Measurements from ENCODE around the gene TBXAS1.

The TBXAS1 gene

DNA sequence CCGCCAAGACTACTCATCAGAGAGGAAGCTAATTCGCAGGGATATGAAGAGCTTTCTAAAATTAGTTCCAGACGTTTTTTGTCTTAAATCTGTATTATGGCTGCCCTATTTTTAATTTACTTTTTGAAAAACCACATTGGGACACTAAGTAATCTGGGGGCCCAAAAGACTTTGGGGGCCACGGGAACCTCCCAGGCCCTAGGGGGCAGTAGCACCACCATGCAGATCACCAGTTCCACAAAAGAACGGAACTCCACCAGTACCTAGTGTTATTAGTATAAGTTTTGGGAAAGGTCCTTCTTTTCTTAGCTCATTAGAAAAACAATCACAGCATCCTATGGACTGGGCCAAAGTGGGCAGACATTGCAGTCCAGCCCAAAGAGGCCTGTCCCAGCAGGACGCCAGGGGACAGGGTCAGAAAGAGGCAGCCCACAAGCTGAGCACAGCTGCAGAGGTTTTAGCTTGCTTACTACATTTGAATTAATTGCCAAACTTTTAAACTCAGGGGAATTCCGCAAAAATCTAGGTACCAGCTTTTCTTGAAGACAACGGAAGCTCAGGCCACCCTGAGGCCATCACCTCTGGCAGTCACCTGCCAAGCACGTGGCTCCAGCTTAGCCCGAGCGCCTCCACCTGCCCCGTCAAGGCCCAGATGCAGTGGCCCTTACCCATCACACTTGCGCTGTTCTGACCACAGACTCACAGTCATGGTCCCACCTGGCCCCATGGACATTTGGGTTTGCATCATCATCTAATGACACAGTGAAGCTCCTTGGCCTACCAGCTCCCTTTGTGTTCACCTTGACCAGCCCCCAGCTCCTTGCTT is 158.8 kb downstream of the TBXAS1 start:
- no peak for DNase-seq

DNA sequence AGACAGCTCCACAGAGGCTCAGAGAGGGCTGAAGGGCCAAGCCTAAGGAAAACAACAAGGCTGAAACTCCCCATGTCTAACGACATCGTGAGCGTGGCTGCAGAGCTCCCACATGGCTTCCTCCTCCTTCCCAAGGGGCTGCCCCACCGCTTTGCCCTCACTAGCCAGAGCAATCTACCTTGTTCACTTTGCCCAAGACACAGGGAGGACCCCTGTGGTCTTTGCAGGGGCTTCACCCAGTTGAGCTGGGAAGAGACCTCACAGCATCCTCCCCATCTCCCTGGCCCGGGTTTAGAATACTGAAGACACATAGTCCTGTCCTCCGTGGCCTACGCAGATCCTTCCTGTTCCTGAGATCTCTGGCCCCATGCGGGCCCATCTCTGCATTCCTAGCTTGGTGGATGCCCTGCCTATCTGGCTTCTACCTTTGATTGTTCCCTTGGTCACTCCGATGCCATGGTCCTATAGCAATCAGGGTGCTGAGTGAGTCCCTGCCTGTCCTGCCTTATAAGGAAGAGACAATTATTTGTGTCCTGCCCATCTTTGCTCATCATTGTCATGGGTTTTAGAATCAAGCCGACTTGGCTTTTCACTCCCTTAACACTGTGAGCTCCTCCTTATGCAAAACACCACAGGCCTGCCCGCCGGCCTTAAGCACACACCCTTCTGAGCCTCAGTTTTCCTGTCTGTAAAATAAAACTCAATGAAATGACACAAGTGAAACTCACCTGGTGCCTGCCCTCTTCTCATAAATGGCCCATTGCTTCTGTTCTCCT is 160.5 kb downstream of the TBXAS1 start:
- no peak for DNase-seq

DNA sequence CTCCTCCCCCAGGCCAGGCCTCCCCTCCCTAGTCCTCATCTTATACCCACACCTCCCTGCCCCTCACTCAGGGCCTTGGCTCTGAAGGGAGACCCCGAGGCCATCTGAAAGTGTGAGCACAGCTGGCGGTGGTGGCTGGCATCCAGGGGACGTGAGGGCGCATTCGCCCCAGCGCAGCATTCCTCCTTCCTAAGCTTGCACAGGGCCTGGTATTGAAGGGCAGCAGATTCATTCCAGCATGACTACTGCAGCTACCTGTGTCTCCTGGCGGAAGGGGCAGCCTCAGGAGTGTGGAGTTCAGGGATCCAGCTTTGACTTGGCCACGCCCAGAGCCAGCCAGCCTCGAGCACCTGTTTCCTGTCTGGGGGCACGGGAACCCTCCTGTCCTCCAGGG is 161.1 kb downstream of the TBXAS1 start:
- DNase-seq = no peak

DNA sequence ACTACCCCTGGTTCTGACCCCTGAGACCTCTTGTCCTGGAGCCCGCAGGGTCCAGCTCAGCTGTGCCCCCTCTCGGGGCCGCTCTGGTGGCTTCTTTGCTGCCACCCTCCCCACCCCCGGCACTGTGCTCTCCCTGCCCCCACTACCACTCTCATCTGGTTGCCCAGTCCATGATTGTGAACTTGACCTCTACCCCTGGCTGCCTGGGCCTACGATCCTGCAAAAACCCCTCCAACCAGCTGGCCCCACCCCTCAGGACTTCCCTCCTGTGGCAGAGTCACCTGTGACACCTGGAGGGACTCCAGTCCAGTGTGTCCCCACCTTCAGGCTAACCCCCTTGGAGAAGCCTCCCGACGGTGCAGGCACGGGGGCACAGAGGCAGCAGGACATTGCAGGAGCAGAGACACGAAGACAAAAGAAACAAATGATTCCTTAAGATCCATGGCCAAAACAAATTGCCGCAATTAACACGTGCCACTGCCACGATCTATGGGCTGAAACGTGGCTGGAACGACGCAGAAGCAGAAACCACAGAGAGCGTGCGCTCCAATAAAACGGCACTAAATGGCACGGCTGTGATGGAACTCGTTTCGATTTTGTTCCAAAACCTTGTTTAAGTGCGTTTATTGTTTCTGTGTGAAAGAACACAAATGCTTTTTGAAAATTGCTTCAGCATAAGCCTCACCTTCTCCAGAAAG is 161.7 kb downstream of the TBXAS1 start:
- DNase-seq = no peak

DNA sequence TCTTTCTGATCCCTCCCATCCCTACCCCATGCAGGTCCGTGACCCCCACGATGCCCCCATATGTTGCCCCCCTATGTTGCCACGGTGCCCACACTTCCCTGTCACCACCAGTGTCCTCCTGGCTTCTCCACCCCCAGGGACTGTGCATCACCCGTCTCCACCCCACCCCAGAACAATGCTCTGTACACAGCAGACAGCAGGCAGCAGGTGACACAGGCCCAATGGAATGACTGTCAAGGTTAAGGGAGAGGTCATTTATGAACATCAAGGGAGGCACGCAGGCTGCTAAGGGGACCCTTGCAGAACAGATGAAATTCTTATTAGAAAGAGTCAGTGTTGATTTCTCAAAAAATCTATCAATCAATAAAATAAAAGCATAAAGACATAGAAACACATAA is 162.2 kb downstream of the TBXAS1 start:
- DNase-seq = no peak

DNA sequence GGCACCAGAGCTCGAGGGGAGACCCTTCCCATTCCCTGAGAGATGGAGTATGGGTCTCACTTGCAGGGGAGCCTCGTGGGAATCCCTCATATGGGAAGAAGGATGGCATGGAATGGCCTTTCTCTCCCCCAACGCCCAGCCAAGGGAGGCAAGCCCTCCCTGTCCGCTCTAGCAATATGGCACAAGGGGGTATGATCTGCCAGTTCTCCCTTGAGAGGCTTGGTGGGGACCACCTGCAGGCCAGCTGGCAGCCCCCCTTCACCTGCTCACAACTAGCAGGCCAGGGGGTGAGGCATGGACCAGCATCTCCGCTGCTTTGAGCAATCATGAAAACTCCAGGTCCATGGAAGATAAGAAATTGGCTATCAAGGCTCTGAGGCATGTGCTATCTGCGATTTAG is 162.8 kb downstream of the TBXAS1 start:
- no peak for DNase-seq

DNA sequence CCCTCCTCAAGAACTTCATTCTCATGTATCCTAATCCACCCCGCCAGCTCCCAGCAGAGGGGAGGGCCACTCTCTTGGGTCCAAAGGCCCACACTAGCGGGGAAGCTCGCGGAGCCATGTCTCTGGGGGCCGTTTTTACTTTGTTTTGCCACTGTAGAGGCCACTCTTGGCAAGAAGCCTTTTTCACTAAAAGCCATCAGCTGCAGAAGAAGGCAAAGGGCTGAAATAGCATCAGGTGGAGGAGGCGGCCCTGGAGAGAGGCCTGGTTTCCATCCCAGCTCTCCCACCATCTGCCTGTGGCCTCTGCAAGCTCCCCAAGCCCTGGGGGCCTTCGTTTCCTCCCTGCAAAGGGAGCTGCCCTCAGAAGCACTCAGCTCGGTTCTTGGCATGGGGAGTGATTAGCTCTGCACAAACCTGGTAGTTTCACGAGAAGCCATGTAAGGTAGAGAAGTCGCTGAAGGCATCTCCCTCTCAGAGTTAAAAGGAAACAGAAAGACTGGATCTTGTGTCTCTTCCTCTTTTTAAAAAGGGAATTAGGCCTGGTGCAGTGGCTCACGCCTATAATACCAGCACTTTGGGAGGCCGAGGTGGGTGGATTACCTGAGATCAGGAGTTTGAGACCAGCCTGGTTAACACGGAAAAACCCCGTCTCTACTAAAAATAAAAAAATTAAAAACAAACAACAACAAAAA is 163.4 kb downstream of the TBXAS1 start:
- DNase-seq = no peak

DNA sequence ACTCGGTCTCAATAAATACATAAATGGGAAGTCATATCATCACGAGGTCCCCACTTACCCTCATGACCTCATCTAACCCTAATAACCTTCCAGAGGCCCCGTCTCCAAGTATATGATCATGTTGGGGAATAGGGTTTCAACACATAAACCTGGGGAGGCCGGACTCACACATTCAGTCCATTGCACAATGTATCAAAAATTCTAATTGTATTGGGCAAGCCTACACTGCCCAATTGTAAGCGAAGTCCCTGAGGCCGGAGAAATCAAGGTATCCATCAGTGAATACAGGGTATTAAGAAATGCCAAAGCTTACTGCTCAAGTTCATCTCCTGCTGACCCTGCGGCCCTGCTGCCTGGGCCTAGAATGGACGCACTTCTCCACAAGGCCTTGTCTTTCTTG is 164.1 kb downstream of the TBXAS1 start:
- no peak for DNase-seq

DNA sequence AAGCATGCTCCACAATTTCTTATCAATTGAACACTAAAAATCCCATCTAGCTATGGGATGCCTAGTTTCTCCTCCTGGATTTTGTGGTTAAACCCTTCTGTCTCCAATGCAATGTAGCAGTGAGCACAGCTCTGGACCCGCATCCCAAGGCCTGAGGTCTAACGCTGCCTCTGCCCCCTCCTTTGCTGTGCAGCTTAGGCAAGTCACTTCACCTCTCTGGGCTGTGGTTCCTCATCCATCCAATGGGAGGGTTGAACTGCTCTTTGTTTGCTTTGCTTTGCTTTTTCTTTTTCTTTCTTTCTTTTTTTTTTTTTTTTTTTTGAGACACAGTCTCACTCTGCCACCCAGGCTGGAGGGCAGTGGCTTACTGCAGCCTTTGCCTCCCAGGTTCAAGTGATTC is 164.5 kb downstream of the TBXAS1 start:
- DNase-seq = no peak

DNA sequence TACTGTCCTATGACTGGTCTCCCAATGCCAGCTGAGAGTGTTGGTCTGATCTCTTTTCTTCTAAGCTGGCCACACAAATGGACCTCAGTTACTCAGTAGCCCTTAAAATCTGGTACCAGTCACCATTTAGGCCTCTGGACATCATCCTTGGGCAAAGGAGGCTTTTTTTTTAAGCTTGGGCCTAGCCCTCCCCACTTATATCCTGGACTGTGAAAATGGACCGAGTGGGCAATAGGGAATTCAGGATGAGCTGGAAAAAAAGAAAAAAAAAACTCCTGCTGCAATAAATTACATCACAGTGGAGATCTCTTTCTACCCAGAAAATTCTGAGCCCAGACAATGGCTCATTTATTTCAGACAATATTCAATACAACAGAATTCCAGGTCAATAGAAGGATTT is 165.3 kb downstream of the TBXAS1 start:
- no peak for DNase-seq

DNA sequence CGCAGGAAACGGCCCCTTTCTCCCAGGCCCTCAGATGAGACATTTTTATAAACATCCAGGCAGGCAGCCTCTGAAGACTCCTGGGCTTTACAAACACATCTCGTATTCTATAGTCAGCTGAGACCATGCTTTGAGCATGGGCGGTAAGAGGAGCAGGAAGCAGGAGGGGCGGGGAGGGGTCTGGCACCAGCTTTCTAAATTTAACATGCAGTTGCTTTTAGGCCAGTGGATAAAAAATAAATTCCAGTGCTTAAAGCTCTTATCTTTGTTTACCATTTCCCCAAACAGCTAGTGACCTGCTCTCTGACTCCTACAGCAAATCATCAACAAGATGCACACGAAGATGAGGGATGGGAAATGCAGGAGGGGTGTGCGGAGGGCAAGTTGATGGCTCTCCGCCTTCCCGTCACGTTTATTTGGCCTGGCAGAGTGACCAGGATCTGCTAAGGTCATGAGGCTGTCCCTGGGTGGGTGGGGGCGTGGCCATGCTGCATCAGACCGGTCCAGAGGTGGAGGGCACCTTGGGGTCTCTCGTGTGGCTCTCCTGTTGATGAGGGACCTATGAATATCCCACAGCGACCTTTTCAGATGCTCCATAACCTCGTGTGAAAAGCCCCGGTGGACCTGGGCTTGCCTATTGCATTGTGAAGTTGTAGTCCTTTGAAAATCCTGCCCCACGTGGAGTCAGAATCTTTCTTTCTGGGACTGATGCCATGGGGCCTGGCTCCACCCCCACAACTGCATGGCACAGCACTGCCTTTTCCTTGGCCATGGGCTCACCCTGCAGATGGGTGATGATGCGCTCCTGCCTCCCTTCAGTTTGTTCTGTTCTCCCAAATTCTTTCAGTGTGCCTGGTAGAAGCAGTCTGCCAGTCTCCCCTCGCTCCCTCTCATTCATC is 166.2 kb downstream of the TBXAS1 start:
- DNase-seq = no peak

DNA sequence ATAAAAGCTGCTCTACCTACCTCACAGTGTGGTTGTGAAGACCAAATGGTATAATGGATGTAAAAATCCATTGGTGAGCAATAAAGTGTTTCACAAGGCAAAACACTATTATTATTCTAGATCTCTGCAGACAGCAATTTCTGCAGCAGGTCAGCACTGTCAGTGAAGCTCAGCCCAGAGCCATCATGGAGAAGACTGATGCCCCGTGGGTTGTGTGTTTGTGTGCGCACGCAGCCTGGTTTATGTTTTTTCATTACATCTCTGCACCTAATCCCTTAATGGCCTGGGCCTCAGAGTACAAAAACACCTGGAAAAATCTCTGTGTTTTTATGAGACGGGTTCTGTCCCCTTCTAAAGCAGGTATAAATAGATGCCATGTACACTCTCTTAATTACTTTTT is 169.5 kb downstream of the TBXAS1 start:
- no peak for DNase-seq

DNA sequence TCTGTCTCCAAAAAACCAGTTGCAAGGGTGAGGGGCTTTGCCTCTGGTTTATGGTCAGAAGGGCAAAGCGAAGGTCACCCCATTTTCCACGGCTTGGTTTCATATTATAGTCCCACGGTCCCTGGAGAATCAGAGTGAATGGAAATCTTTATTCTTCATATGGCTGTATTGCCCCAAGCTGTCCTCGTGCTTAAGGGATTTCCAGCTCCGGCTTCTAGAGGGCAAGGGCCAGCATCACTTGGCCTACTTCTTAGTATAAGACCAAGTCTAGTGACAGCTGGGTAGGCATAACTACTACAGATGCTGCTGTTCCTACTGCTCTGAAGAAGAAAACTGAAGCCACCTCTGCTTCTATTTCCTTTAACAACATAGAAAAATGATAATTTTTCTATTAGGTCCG is 170.5 kb downstream of the TBXAS1 start:
- DNase-seq = no peak

DNA sequence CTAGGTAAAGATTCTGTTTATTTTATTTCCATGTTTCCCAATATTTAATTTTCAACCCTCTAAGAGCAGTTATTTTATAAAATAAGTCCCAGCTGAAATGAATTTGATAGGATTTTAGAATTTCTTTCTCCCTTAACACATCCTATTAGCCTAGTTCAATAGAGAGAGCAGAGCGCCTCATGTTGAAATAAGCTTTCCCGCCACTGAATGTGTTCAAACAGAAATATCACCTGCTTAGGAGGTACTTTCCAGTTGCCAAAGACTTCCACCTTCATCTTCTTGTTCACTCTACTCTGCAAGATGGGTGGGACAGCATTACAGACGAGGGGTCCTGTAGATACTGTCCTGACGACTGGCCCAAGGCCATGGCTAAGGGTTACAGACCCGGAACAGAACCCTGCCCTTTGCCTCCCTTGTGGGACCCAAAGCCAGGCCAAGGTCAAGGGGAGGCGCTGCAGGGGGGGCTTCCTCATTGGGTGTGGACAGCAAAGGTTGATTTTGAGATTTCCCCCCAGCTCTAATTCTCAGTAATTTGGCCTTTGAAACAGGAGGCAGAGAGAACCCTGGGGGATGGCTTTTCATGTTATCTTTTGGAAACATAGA is 171.7 kb downstream of the TBXAS1 start:
- DNase-seq = no peak

DNA sequence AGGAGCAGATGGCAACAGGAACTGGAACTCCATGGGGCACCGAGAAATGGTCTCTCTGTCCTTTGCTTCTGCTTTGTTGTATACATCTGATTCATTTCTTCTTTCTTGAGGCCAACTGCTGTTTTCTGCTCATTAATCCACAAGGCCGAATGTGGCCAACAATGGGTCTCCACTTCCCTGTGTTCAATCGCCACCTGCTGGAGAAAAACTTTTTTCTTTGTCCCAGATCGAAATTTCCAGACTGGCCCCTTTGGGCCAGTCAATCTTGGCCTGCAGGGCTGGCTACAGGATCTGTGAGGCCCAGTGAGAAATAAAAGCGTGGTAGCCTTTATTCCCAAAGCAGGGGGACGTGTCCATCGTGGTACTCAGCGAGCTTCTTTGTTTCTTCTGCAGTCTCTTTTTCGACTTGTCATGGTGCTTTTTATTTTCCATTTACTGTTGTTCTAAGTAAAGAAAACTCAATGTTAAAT is 174.9 kb downstream of the TBXAS1 start:
- peak; percentile 61 for DNase-seq

DNA sequence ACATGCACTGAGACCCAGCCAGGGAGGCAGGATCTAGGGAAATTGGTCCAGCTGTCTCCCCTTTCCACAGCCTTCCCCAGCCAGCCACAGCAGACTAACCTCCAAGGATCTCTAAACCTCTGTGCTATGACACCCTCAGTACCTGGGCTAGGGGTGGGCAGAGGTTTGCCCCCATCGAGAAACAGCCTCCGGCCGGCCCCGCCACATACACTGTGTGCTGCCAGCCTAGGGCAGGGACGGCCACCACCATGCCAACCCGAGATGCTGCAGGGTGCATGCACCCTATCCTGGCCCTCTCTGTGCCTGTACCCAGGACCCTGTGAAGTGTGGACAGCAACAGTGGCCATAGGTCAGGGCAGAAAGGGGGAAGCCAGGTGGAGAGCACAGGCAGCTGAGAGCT is 175.6 kb downstream of the TBXAS1 start:
- DNase-seq = no peak

DNA sequence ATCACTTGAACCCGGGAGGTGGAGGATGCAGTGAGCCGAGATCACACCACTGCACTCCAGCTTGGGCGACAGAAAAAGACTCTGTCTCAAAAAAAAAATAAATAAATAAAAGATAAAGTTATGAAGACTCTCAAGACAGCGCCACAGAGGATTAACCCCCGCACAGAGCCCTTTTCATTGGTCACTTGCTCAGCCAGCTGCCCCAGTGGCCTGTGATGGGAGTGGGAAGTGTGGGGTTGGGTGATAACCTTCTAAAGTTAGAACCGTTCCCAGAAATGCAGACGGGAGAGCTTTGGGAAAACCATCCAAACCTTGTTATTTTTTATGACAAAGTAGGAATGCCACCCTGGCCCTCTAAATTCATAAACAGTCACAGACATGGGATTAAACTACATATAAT is 176.3 kb downstream of the TBXAS1 start:
- no peak for DNase-seq

DNA sequence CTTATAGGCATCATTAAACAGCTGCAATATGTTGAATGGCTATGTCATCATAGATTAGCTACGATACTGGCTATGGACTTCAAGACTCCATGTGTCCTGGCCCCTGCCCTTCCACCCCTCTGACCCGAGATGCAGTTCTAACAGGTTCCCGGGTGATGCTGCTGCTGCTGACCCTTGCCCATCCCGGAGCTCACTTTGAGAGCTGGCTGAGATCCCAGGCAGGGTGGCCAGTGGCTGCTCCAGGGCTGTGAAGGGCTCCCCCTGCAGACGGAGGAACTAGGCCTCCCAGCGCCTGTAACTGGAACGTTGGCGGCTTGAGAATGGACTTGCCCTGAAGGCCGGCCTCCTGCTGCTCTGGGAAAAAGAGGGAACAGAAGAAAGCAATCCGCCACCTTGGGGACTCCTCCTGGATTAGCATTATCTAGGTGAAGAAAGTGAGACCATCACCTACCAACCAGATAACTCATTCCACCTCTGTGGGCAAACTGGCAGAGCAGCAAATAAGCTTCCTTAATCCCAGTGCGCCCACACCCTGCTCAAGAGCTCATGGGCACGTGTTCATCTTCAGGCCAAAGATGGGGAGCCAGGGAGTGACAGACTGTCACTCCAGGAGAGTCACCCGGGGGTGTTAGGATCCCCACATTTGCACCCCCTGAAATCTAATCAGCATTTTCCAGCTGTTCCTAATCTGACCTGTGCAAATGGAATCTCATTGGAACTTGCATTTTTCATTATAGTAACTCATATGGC is 176.9 kb downstream of the TBXAS1 start:
- no peak for DNase-seq

DNA sequence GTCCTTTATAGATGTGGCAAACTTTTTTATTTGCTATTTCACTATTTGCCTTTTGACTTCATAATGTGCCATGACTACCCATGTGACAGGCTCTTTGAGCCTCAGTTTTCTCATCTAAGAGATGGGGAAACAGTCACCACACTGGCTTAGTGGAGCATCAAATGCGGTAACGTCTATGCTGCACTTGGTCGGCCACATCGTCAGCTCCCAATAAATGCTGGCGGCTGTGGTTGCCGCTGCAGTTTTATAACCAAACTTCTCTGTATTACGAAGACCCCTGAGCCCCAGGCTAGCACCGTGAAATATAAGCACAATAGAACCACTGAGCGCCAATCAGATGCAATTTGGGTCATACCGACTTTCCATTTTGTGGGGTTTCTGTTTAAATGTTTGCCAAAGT is 177.5 kb downstream of the TBXAS1 start:
- DNase-seq = no peak

DNA sequence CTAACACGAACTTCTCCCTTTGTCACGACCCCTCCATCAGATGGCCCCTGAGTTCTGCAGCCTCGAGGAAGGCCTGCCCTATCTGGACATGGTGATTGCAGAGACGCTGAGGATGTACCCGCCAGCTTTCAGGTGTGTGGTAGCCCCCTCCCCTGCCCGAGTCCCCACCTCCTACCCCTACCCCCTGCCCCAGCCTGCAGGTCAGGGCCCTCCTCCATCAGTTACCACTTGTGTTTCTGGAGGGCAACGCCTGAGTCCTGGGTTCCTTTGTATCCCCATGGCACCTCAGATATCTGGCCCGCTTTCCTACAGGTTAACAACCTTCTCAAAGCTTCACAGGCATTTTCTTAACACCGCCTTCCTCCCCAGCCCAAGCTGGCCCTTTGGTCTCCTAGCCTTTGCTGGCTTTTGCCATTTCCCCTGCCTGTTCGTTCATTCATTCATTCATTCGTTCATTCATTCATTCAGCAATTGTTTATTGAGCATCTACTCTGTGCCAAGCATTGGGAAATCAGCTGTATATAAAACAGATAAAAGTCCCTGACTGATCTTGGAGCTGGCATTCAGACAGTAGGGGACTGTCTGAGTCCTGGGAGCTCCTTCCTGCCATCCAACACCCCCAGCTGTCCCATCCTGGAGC is 178.1 kb downstream of the TBXAS1 start:
- DNase-seq = no peak
